IMR-90 (cell line): ENCODE data around the gene ADARB2. TPM values are rescaled to one million over a fixed set of nuclear protein-coding genes. Genes with fewer than 3 reads are reported as not detected.

ENCODE experiments used
- ATAC-seq: fragments of 200-7000 bp; cut with Tn5 transposase; 2 replicates; pipeline ENCODE4 v1.9.1; 2020; ENCODE audit warnings: low read depth, mild to moderate bottlenecking, moderate library complexity
- BruUV-seq: library from RNA; stranded (reverse); fragments of 400-500 nt; replicated peaks from 2 replicates; lab custom pipeline; 2021; lab: Mats Ljungman, UMichigan
- CTCF ChIA-PET: fragments of 300-600 bp; formaldehyde crosslinking; extraction: SDS; loops from one replicate; lab custom pipeline; 2021; ENCODE audit warnings: antibody characterized with exemption; lab: Yijun Ruan, JAX
- POLR2A ChIA-PET: fragments of 300-600 bp; sonication (Branson Sonifier 250); formaldehyde crosslinking; loops from one replicate; lab custom pipeline; 2022; ENCODE audit warnings: antibody characterized with exemption; ENCODE audit not compliant: unreplicated experiment; lab: Charles Lee
- DNase-seq: peaks from one replicate; pipeline ENCODE4 v3.0.0; 2013
- H2AFZ ChIP-seq: replicated peaks from 2 replicates; pipeline ENCODE3; 2013; ENCODE audit warnings: low read length, mild to moderate bottlenecking; ENCODE audit not compliant: poor library complexity
- H2AK5ac ChIP-seq: 2 replicates; pipeline ENCODE4 v1.6.1; 2013; ENCODE audit warnings: low read depth, low read length, inconsistent platforms
- H2AK9ac ChIP-seq: replicated peaks from 2 replicates; pipeline ENCODE3; 2013; ENCODE audit warnings: mild to moderate bottlenecking, low read depth, low read length, moderate library complexity; ENCODE audit not compliant: poor library complexity
- H2BK120ac ChIP-seq: 2 replicates; pipeline ENCODE4 v1.6.1; 2013; ENCODE audit warnings: low read depth, low read length, inconsistent platforms
- H2BK15ac ChIP-seq: 3 replicates; pipeline ENCODE4 v1.6.1; 2013; ENCODE audit warnings: low read depth, low read length, inconsistent platforms
- H2BK20ac ChIP-seq: 2 replicates; pipeline ENCODE4 v1.6.1; 2013; ENCODE audit warnings: low read depth, mild to moderate bottlenecking, inconsistent platforms, low read length, moderate library complexity
- H2BK5ac ChIP-seq: 2 replicates; pipeline ENCODE4 v1.6.1; 2013; ENCODE audit warnings: mild to moderate bottlenecking, low read depth, low read length, inconsistent platforms; ENCODE audit not compliant: poor library complexity, severe bottlenecking
- H3K14ac ChIP-seq: replicated peaks from 2 replicates; pipeline ENCODE4 v1.6.1; 2013; ENCODE audit warnings: low read depth, low read length, inconsistent platforms
- H3K18ac ChIP-seq: 2 replicates; pipeline ENCODE4 v1.6.1; 2013; ENCODE audit warnings: low read depth, low read length, control low read depth
- H3K23ac ChIP-seq: 2 replicates; pipeline ENCODE4 v1.6.1; 2013; ENCODE audit warnings: low read depth, low read length, inconsistent platforms
- H3K27ac ChIP-seq: 2 replicates; pipeline ENCODE4 v1.5.1; 2013; ENCODE audit warnings: mild to moderate bottlenecking, control low read depth, low read length; ENCODE audit not compliant: insufficient read depth
- H3K27me3 ChIP-seq: 2 replicates; pipeline ENCODE4 v1.6.1; 2013; ENCODE audit warnings: low read length; ENCODE audit not compliant: control insufficient read depth, insufficient read depth
- H3K36me3 ChIP-seq: 2 replicates; pipeline ENCODE4 v1.6.1; 2013; ENCODE audit warnings: low read length, mixed read lengths; ENCODE audit not compliant: control insufficient read depth, insufficient read depth
- H3K4ac ChIP-seq: 2 replicates; pipeline ENCODE4 v1.6.1; 2013; ENCODE audit warnings: low read depth, low read length, inconsistent platforms
- H3K4me1 ChIP-seq: 2 replicates; pipeline ENCODE4 v1.6.1; 2013; ENCODE audit warnings: low read length, mixed read lengths; ENCODE audit not compliant: control insufficient read depth, insufficient read depth
- H3K4me2 ChIP-seq: 2 replicates; pipeline ENCODE4 v1.6.1; 2013; ENCODE audit warnings: low read depth, mild to moderate bottlenecking, control low read depth, low read length, moderate library complexity
- H3K4me3 ChIP-seq: 2 replicates; pipeline ENCODE4 v1.5.1; 2013; ENCODE audit warnings: low read depth, mild to moderate bottlenecking, control low read depth, low read length, moderate library complexity; ENCODE audit not compliant: insufficient read depth
- H3K56ac ChIP-seq: 2 replicates; pipeline ENCODE4 v1.6.1; 2013; ENCODE audit warnings: low read length, inconsistent platforms; ENCODE audit not compliant: insufficient read depth; ENCODE audit errors: extremely low read depth
- H3K79me1 ChIP-seq, 2 experiments: 2 replicates each; pipeline ENCODE4 v1.6.1; 2013; ENCODE audit warnings: low read length in 2 of 2, inconsistent platforms in 1 of 2, low read depth in 1 of 2
- H3K9ac ChIP-seq: 2 replicates; pipeline ENCODE4 v1.6.1; 2013; ENCODE audit warnings: low read depth, low read length, control low read depth
- H3K9me1 ChIP-seq: 2 replicates; pipeline ENCODE4 v1.6.1; 2013; ENCODE audit warnings: low read length, inconsistent platforms; ENCODE audit not compliant: insufficient read depth
- H3K9me3 ChIP-seq: 2 replicates; pipeline ENCODE4 v1.6.1; 2013; ENCODE audit warnings: low read length; ENCODE audit not compliant: control insufficient read depth, insufficient read depth
- H4K20me1 ChIP-seq: 2 replicates; pipeline ENCODE4 v1.6.1; 2013; ENCODE audit warnings: low read length, inconsistent platforms; ENCODE audit not compliant: insufficient read depth
- H4K5ac ChIP-seq: 2 replicates; pipeline ENCODE4 v1.6.1; 2013; ENCODE audit warnings: mild to moderate bottlenecking, low read depth, low read length, control low read depth
- H4K8ac ChIP-seq, 2 experiments: 2 replicates each; pipeline ENCODE4 v1.6.1; 2013; ENCODE audit warnings: low read depth in 2 of 2, low read length in 2 of 2, control low read depth in 1 of 2, inconsistent platforms in 1 of 2
- H4K91ac ChIP-seq: 2 replicates; pipeline ENCODE4 v1.6.1; 2013; ENCODE audit warnings: low read depth, low read length, inconsistent platforms; ENCODE audit not compliant: insufficient read depth
- BHLHE40 ChIP-seq: fragments of 150-350 bp; IDR thresholded peaks from 2 replicates; pipeline ENCODE4 v1.6.1; 2016; ENCODE audit warnings: mild to moderate bottlenecking, low read depth, low read length
- CHD1 ChIP-seq: IDR thresholded peaks from 2 replicates; pipeline ENCODE4 v1.6.1; 2012; ENCODE audit warnings: low read depth, low read length, improper control_type of control experiment
- MAZ ChIP-seq: IDR thresholded peaks from 2 replicates; pipeline ENCODE4 v1.6.1; 2012; ENCODE audit warnings: low read depth, mild to moderate bottlenecking, low read length, improper control_type of control experiment, moderate library complexity, borderline replicate concordance
- NFE2L2 ChIP-seq: fragments of 150-350 bp; IDR thresholded peaks from 2 replicates; pipeline ENCODE4 v1.6.1; 2016; ENCODE audit warnings: low read depth, mild to moderate bottlenecking, low read length
- POLR2A ChIP-seq: IDR thresholded peaks from 2 replicates; pipeline ENCODE4 v1.6.1; 2012; ENCODE audit warnings: mild to moderate bottlenecking, low read depth, low read length
- RAD21 ChIP-seq: IDR thresholded peaks from 2 replicates; pipeline ENCODE4 v1.6.1; 2012; ENCODE audit warnings: low read length, improper control_type of control experiment
- RCOR1 ChIP-seq: IDR thresholded peaks from 2 replicates; pipeline ENCODE4 v1.6.1; 2012; ENCODE audit warnings: mild to moderate bottlenecking, low read length, improper control_type of control experiment; ENCODE audit not compliant: insufficient replicate concordance
- RFX5 ChIP-seq: IDR thresholded peaks from 2 replicates; pipeline ENCODE4 v1.8.0; 2012; ENCODE audit warnings: low read depth, mild to moderate bottlenecking, low read length, moderate library complexity
- SMC3 ChIP-seq: fragments of 150-350 bp; IDR thresholded peaks from 2 replicates; pipeline ENCODE4 v1.6.1; 2016; ENCODE audit warnings: low read depth, mild to moderate bottlenecking, antibody characterized with exemption, low read length, moderate library complexity
- WGBS, 2 experiments: methylation state at CpG; one replicate each; pipeline versions ENCODE4 v1.1.5 to v1.1.7; 2013; ENCODE audit warnings: missing lambda C conversion rate in 2 of 2; ENCODE audit not compliant: insufficient read length in 1 of 2; ENCODE audit errors: extremely low coverage in 2 of 2; 5-methylcytosine and 5-hydroxymethylcytosine counted together
- dilution Hi-C: fragments of 300-500 bp; cut with HindIII; formaldehyde crosslinking; loops from one replicate; pipeline ENCODE4 v1.14.3; 2018; ENCODE audit warnings: low sequenced_read_pairs; ENCODE audit not compliant: unreplicated experiment
- in situ Hi-C: fragments of 300-500 bp; cut with MboI; formaldehyde crosslinking; loops from 3 replicates; pipeline ENCODE4 v1.14.3; 2019; ENCODE audit warnings: low sequenced_read_pairs, inconsistent platforms, mixed read lengths
- intact Hi-C: fragments of 100-400 bp; cut with micrococcal nuclease; formaldehyde crosslinking; loops from 2 replicates; pipeline ENCODE4 v1.10.0; 2022
- polyA plus RNA-seq, 3 experiments: library from polyadenylated mRNA; depleted of rRNA; stranded (reverse); fragments of >200 nt; gene quantifications; 2 replicates each; pipeline ENCODE4 v1.2.3, GENCODE V29; 2012; ENCODE audit warnings: low replicate concordance in 1 of 3
- total RNA-seq: library from RNA; depleted of rRNA; stranded (reverse); fragments of >200 nt; gene quantifications from 2 replicates; pipeline ENCODE4 v1.2.3, GENCODE V29; 2012
- TF ChIP-seq, protein P1 (sequence below): conservative IDR thresholded peaks from 2 replicates; pipeline ENCODE4 v1.5.1; 2012; ENCODE audit warnings: mild to moderate bottlenecking, low read depth, low read length, improper control_type of control experiment
- TF ChIP-seq, protein P2 (sequence below): fragments of 150-350 bp; IDR thresholded peaks from 2 replicates; pipeline ENCODE4 v1.6.1; 2016; ENCODE audit warnings: low read depth, mild to moderate bottlenecking, low read length, moderate library complexity, borderline replicate concordance
- TF ChIP-seq, protein P3 (sequence below): fragments of 150-350 bp; IDR thresholded peaks from 2 replicates; pipeline ENCODE4 v1.6.1; 2017; ENCODE audit warnings: mild to moderate bottlenecking, antibody characterized with exemption, low read length, low read depth

ADARB2 gene
- total and polyA plus RNA-seq, 2 of the 4 experiments (the other 2 are of a cell fraction), result not detected

DNA sequence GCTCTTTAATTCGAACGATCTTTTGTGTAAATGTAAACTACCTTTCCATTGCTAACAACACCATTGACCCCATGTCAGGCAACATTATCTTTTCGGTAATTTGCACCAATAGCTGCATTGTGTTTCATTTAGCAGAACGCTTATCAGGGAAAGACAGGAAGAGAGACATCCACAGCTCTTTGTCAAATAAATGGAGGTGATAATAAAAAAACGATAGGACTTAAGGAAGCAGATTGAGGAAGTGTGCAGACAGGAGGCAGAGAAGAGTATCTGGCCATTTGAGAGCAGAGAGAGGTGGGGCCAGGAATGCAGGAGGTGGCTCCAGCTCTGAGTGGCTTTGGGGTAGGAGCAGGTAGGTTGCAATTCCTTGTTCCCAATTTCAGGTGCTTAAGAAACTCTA, 37.5 kb upstream of the ADARB2 start:
- no peak overlapping the region for H2BK120ac ChIP-seq
- H3K9me1 ChIP-seq, result no peaks in the 10 kb centered on the region
- dilution Hi-C loops (no loop called here), intact Hi-C loops (no loop called here), in situ Hi-C loops (no loop called here)
- H4K8ac ChIP-seq, result no peak overlapping the region
- H3K56ac ChIP-seq, result no peak overlapping the region
- H4K20me1 ChIP-seq, result no peaks in the 10 kb centered on the region
- H2AK5ac ChIP-seq, result no peak overlapping the region
- no CpG with 5 or more reads among the region's 5 CpGs for WGBS, 2 experiments
- no peak overlapping the region for H2BK20ac ChIP-seq
- no peak overlapping the region for H3K14ac ChIP-seq
- H2BK5ac ChIP-seq, result no peak overlapping the region
- H3K27me3 ChIP-seq, result no peaks in the 10 kb centered on the region
- BruUV-seq, result no TSS peak
- ATAC-seq (no peak), DNase-seq (no peak)
- H4K5ac ChIP-seq, result no peak overlapping the region
- H3K4me2 ChIP-seq, result no peak overlapping the region
- H3K36me3 ChIP-seq, result no peaks in the 10 kb centered on the region
- no peaks in the 10 kb centered on the region for H3K79me1 ChIP-seq
- H2AK9ac ChIP-seq, result no peak overlapping the region
- no peak overlapping the region for H3K9ac ChIP-seq
- no peak overlapping the region for H3K23ac ChIP-seq
- no peak overlapping the region for H3K4me3 ChIP-seq
- no peak for TF ChIP-seq BHLHE40
- TF ChIP-seq, protein P1, sequence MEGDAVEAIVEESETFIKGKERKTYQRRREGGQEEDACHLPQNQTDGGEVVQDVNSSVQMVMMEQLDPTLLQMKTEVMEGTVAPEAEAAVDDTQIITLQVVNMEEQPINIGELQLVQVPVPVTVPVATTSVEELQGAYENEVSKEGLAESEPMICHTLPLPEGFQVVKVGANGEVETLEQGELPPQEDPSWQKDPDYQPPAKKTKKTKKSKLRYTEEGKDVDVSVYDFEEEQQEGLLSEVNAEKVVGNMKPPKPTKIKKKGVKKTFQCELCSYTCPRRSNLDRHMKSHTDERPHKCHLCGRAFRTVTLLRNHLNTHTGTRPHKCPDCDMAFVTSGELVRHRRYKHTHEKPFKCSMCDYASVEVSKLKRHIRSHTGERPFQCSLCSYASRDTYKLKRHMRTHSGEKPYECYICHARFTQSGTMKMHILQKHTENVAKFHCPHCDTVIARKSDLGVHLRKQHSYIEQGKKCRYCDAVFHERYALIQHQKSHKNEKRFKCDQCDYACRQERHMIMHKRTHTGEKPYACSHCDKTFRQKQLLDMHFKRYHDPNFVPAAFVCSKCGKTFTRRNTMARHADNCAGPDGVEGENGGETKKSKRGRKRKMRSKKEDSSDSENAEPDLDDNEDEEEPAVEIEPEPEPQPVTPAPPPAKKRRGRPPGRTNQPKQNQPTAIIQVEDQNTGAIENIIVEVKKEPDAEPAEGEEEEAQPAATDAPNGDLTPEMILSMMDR, result no peak
- TF ChIP-seq MAZ, result no peak
- TF ChIP-seq RCOR1, result no peak
- TF ChIP-seq CHD1, result no peak
- no peak for TF ChIP-seq SMC3
- TF ChIP-seq RFX5, result no peak
- no peak for TF ChIP-seq RAD21
- no peak for TF ChIP-seq NFE2L2
- no peak for TF ChIP-seq POLR2A
- TF ChIP-seq, protein P2, sequence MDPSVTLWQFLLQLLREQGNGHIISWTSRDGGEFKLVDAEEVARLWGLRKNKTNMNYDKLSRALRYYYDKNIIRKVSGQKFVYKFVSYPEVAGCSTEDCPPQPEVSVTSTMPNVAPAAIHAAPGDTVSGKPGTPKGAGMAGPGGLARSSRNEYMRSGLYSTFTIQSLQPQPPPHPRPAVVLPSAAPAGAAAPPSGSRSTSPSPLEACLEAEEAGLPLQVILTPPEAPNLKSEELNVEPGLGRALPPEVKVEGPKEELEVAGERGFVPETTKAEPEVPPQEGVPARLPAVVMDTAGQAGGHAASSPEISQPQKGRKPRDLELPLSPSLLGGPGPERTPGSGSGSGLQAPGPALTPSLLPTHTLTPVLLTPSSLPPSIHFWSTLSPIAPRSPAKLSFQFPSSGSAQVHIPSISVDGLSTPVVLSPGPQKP, result no peak
- TF ChIP-seq, protein P3, sequence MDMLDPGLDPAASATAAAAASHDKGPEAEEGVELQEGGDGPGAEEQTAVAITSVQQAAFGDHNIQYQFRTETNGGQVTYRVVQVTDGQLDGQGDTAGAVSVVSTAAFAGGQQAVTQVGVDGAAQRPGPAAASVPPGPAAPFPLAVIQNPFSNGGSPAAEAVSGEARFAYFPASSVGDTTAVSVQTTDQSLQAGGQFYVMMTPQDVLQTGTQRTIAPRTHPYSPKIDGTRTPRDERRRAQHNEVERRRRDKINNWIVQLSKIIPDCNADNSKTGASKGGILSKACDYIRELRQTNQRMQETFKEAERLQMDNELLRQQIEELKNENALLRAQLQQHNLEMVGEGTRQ, result no peak
- ChIA-PET CTCF (no interaction called here), POLR2A (no interaction called here)
- no peak overlapping the region for H4K91ac ChIP-seq
- H3K9me3 ChIP-seq, result peaks cover 31% of the 10 kb centered on the region
- H3K4ac ChIP-seq, result no peak overlapping the region
- H2AFZ ChIP-seq, result no peak overlapping the region
- H3K18ac ChIP-seq, result no peak overlapping the region
- H3K27ac ChIP-seq, result no peak overlapping the region
- H2BK15ac ChIP-seq, result no peak overlapping the region
- no peaks in the 10 kb centered on the region for H3K4me1 ChIP-seq
